Stomach smooth muscle (tissue), 2 donors: ENCODE results near the gene HOXD11.

Experiments
- H3K27ac ChIP-seq: one replicate; pipeline ENCODE4 v1.7.0; 2013; ENCODE audit warnings: mild to moderate bottlenecking, low read length, inconsistent platforms
- H3K27me3 ChIP-seq, 2 donors: one replicate each; pipeline ENCODE4 v1.7.0; 2013; ENCODE audit warnings: low read length in 2 of 2; ENCODE audit not compliant: insufficient read depth in 2 of 2, control insufficient read depth in 1 of 2
- H3K36me3 ChIP-seq, 2 donors: one replicate each; pipeline ENCODE4 v1.7.0; 2013; ENCODE audit warnings: low read length in 2 of 2; ENCODE audit not compliant: control insufficient read depth in 2 of 2, insufficient read depth in 2 of 2
- H3K4me1 ChIP-seq: one replicate; pipeline ENCODE4 v1.7.0; 2013; ENCODE audit warnings: low read length; ENCODE audit not compliant: control insufficient read depth, insufficient read depth
- H3K4me3 ChIP-seq, 2 donors: one replicate each; pipeline ENCODE4 v1.7.0; 2013; ENCODE audit warnings: low read length in 2 of 2
- H3K9ac ChIP-seq, 2 donors: one replicate each; pipeline ENCODE4 v1.7.0; 2013; ENCODE audit warnings: low read length in 2 of 2, mild to moderate bottlenecking in 1 of 2
- H3K9me3 ChIP-seq, 2 donors: one replicate each; pipeline ENCODE4 v1.7.0; 2013; ENCODE audit warnings: low read length in 2 of 2; ENCODE audit not compliant: control insufficient read depth in 2 of 2
- donor health status: healthy.
- donor health status: Pancreatic carcinoma.

HOXD11 gene

DNA sequence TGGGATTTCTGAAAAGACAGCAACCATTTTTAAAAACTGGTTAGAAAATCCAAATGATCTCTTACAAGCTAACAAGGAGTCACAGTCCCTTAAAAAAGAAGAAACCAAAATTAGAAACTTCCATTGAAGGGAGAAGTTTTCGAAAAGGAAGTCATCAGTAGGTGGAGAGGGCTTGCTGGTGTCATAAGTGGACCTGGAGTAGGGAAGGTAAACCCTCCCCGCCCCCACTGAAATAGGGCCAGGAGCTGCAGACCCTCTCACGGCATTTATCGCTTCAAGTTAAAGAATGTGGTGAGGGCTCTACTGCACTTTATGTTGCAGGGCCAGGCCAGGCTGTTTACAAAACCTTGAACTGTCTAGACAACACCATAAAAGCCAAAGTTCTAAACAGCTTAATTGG, 2.9 kb downstream of the HOXD11 start:
- Histone ChIP-seq H3K27me3 (peaks cover 81 to 91% of the 10 kb centered on the region in 2 donors), H3K4me3 (no peak overlapping the region), H3K36me3 (no peaks in the 10 kb centered on the region), H3K27ac (no peak overlapping the region), H3K9ac (no peak overlapping the region), H3K9me3 (peaks cover 0 to 4% of the 10 kb centered on the region in 2 donors), H3K4me1 (peaks cover 21% of the 10 kb centered on the region)

GRCh38 chr2:176110415-176111308, 3.6 kb downstream of the HOXD11 start:
- H3K4me1 ChIP-seq = peaks cover 20% of the 10 kb centered on the region
- H3K9me3 ChIP-seq = peaks cover 0 to 4% of the 10 kb centered on the region in 2 donors
- H3K27me3 ChIP-seq = peaks cover 77 to 91% of the 10 kb centered on the region in 2 donors
- H3K27ac ChIP-seq = no peak overlapping the region
- no peaks in the 10 kb centered on the region for H3K36me3 ChIP-seq
- no peak overlapping the region for H3K4me3 ChIP-seq
- no peak overlapping the region for H3K9ac ChIP-seq

- Histone ChIP-seq H3K9ac (no peak overlapping the region), H3K27ac (no peak overlapping the region), H3K4me3 (no peak overlapping the region), H3K9me3 (peaks cover 0 to 4% of the 10 kb centered on the region in 2 donors), H3K4me1 (peaks cover 20% of the 10 kb centered on the region), H3K36me3 (no peaks in the 10 kb centered on the region), H3K27me3 (peaks cover 77 to 91% of the 10 kb centered on the region in 2 donors)
Measured at GRCh38 chr2:176111309-176111663, 4.2 kb downstream of the HOXD11 start.

- no peak overlapping the region for H3K9ac ChIP-seq
- H3K27ac ChIP-seq = no peak overlapping the region
- no peak overlapping the region for H3K4me3 ChIP-seq
- peaks cover 80 to 91% of the 10 kb centered on the region in 2 donors for H3K27me3 ChIP-seq
- peaks cover 14% of the 10 kb centered on the region for H3K4me1 ChIP-seq
- H3K9me3 ChIP-seq = peaks cover 0 to 4% of the 10 kb centered on the region in 2 donors
- no peaks in the 10 kb centered on the region for H3K36me3 ChIP-seq
Measured at GRCh38 chr2:176111846-176112374, 4.8 kb downstream of the HOXD11 start.

GRCh38 chr2:176112375-176113302, 5.6 kb downstream of the HOXD11 start:
- Histone ChIP-seq H3K9ac (no peak overlapping the region), H3K27me3 (peaks cover 83 to 93% of the 10 kb centered on the region in 2 donors), H3K27ac (no peak overlapping the region), H3K36me3 (no peaks in the 10 kb centered on the region), H3K4me1 (peaks cover 9% of the 10 kb centered on the region), H3K9me3 (peaks cover 0 to 4% of the 10 kb centered on the region in 2 donors), H3K4me3 (no peak overlapping the region)

GRCh38 chr2:176114120-176114929, 7.2 kb downstream of the HOXD11 start:
- H3K9ac ChIP-seq = no peak overlapping the region
- peaks cover 87 to 97% of the 10 kb centered on the region in 2 donors for H3K27me3 ChIP-seq
- peaks cover 0 to 4% of the 10 kb centered on the region in 2 donors for H3K9me3 ChIP-seq
- no peaks in the 10 kb centered on the region for H3K36me3 ChIP-seq
- H3K27ac ChIP-seq = no peak overlapping the region
- H3K4me1 ChIP-seq = peaks cover 3% of the 10 kb centered on the region
- no peak overlapping the region for H3K4me3 ChIP-seq

GRCh38 chr2:176114930-176115625, 8.0 kb downstream of the HOXD11 start:
- H3K4me3 ChIP-seq = no peak overlapping the region
- H3K27ac ChIP-seq = no peak overlapping the region
- H3K4me1 ChIP-seq = peaks cover 3% of the 10 kb centered on the region
- no peaks in the 10 kb centered on the region for H3K36me3 ChIP-seq
- peaks cover 4% of the 10 kb centered on the region in 2 donors for H3K9me3 ChIP-seq
- no peak overlapping the region for H3K9ac ChIP-seq
- H3K27me3 ChIP-seq = peaks cover 87 to 97% of the 10 kb centered on the region in 2 donors

- H3K27ac ChIP-seq = no peak within 1 kb of the TSS
- no peak within 1 kb of the TSS for H3K4me3 ChIP-seq
Measured at GRCh38 chr2:176115883-176116813, 9.1 kb downstream of the HOXD11 start, which contains the start of gene HOXD10. HOXD10 (plus strand) TSS chr2:176116778; CDS start chr2:176116834, 56 bp downstream.

More at GRCh38 chr2:176115883-176116813, 9.1 kb downstream of the HOXD11 start, which contains the start of gene HOXD10:
- Histone ChIP-seq H3K27me3 (peaks cover 89 to 97% of the 10 kb centered on the region in 2 donors), H3K9me3 (peaks cover 4% of the 10 kb centered on the region in 2 donors), H3K9ac (no peak within 1 kb of the TSS), H3K4me1 (peaks cover 3% of the 10 kb centered on the region), H3K36me3 (no peaks in the 10 kb centered on the region)
